Measurements from ENCODE around the gene SLC12A8.

GRCh38 chr3:125212091-125212508 lies 448 bp downstream of the SLC12A8 start:
- TF ChIP-seq CTCF (conservative IDR thresholded peaks at IDR 0.05; ENCODE audit: low read depth, low read length) (no peak), EZH2 (IDR thresholded peaks at IDR 0.05; ENCODE audit: borderline replicate concordance, low read depth, low read length, poor library complexity, severe bottlenecking) (no peak)
